GM15510 (cell line): Measurements from ENCODE around the gene GLYR1.

ENCODE experiments used
- POLR2A ChIP-seq: IDR thresholded peaks from 3 replicates; pipeline ENCODE4 v1.6.1; 2011; ENCODE audit warnings: borderline replicate concordance; ENCODE audit not compliant: insufficient read length; ENCODE audit errors: extremely low read depth

GLYR1 gene

GRCh38 chr16:4884209-4884608, 37.1 kb upstream of the GLYR1 start:
- TF ChIP-seq POLR2A = no peak

- no peak for TF ChIP-seq POLR2A
These were observed 36.4 kb upstream of the GLYR1 start for GRCh38 chr16:4883501-4883900.

GRCh38 chr16:4882633-4883285, 35.7 kb upstream of the GLYR1 start:
- no peak for TF ChIP-seq POLR2A

- no peak for TF ChIP-seq POLR2A
These were observed 35.0 kb upstream of the GLYR1 start for GRCh38 chr16:4882000-4882632.

GRCh38 chr16:4880006-4880580, 33.0 kb upstream of the GLYR1 start:
- no peak for TF ChIP-seq POLR2A

- TF ChIP-seq POLR2A = no peak
These were observed 32.0 kb upstream of the GLYR1 start for GRCh38 chr16:4879049-4879448.

- no peak for TF ChIP-seq POLR2A
These were observed 30.2 kb upstream of the GLYR1 start for GRCh38 chr16:4877380-4877685.

GRCh38 chr16:4876646-4877379, 29.7 kb upstream of the GLYR1 start:
- TF ChIP-seq POLR2A = no peak

GRCh38 chr16:4874666-4875065, 27.6 kb upstream of the GLYR1 start:
- no peak for TF ChIP-seq POLR2A

GRCh38 chr16:4873091-4873490, 26.0 kb upstream of the GLYR1 start:
- no peak for TF ChIP-seq POLR2A

GRCh38 chr16:4871071-4871470, 24.0 kb upstream of the GLYR1 start:
- no peak for TF ChIP-seq POLR2A

- no peak for TF ChIP-seq POLR2A
These were observed 23.1 kb upstream of the GLYR1 start for GRCh38 chr16:4870138-4870671.

GRCh38 chr16:4869147-4869805, 22.2 kb upstream of the GLYR1 start:
- no peak for TF ChIP-seq POLR2A

- TF ChIP-seq POLR2A = no peak
These were observed 21.4 kb upstream of the GLYR1 start for GRCh38 chr16:4868535-4868934.

- no peak for TF ChIP-seq POLR2A
These were observed 20.9 kb upstream of the GLYR1 start for GRCh38 chr16:4868026-4868425.

- no peak for TF ChIP-seq POLR2A
These were observed 19.5 kb upstream of the GLYR1 start for GRCh38 chr16:4866586-4866985.
